MM.1S (cell line): ENCODE results near the gene IFITM1.
"Not testable (repeated sequence)": the region's sequence is repeated elsewhere in the genome, so short reads cannot be mapped to it uniquely, and the experiment has no call there.

Experiments
- DNase-seq: peaks from one replicate; pipeline ENCODE4 v3.0.0-alpha.2; 2015
- H2AFZ ChIP-seq: fragments of 300-600 bp; sonication (generic); 2 replicates; pipeline ENCODE4 v1.6.0; 2016; ENCODE audit warnings: antibody characterized with exemption, low read length
- H3F3A ChIP-seq: fragments of 300-600 bp; sonication (generic); 2 replicates; pipeline ENCODE4 v1.6.1; 2016; ENCODE audit warnings: mild to moderate bottlenecking, antibody characterized with exemption, low read length, moderate library complexity, mixed read lengths; ENCODE audit not compliant: insufficient read depth
- H3K27ac ChIP-seq: fragments of 300-600 bp; sonication (generic); 2 replicates; pipeline ENCODE4 v1.5.1; 2016; ENCODE audit warnings: mild to moderate bottlenecking, low read length
- H3K27me3 ChIP-seq: fragments of 300-600 bp; sonication (generic); replicated peaks from 2 replicates; pipeline ENCODE4 v1.6.0; 2016; ENCODE audit warnings: low read length; ENCODE audit not compliant: insufficient read depth
- H3K36me3 ChIP-seq: fragments of 300-600 bp; sonication (generic); replicated peaks from 2 replicates; pipeline ENCODE4 v1.6.1; 2016; ENCODE audit warnings: mild to moderate bottlenecking, low read length, mixed read lengths; ENCODE audit not compliant: insufficient read depth
- H3K4me1 ChIP-seq: fragments of 300-600 bp; sonication (generic); 2 replicates; pipeline ENCODE4 v1.6.1; 2016; ENCODE audit warnings: low read length, mixed read lengths
- H3K4me2 ChIP-seq: fragments of 300-600 bp; sonication (generic); 2 replicates; pipeline ENCODE4 v1.6.0; 2016; ENCODE audit warnings: low read depth, low read length
- H3K4me3 ChIP-seq: fragments of 300-600 bp; sonication (generic); 2 replicates; pipeline ENCODE4 v1.5.1; 2016; ENCODE audit warnings: low read length, mixed read lengths
- H3K79me2 ChIP-seq: fragments of 300-600 bp; sonication (generic); 2 replicates; pipeline ENCODE4 v1.6.1; 2016; ENCODE audit warnings: mixed run types, low read length, mixed read lengths
- H3K9ac ChIP-seq: fragments of 300-600 bp; sonication (generic); 2 replicates; pipeline ENCODE4 v1.6.1; 2016; ENCODE audit warnings: low read length, mixed read lengths
- H3K9me2 ChIP-seq: fragments of 300-600 bp; sonication (generic); replicated peaks from 2 replicates; pipeline ENCODE4 v1.6.1; 2016; ENCODE audit warnings: mild to moderate bottlenecking, low read length, mixed read lengths; ENCODE audit not compliant: insufficient read depth
- H3K9me3 ChIP-seq: fragments of 300-600 bp; sonication (generic); replicated peaks from 2 replicates; pipeline ENCODE4 v1.6.1; 2016; ENCODE audit warnings: mild to moderate bottlenecking, low read length, mixed read lengths; ENCODE audit not compliant: insufficient read depth
- H4K20me1 ChIP-seq: fragments of 300-600 bp; sonication (generic); 2 replicates; pipeline ENCODE4 v1.6.1; 2016; ENCODE audit warnings: mild to moderate bottlenecking, low read length, moderate library complexity, mixed read lengths; ENCODE audit not compliant: insufficient read depth
- EZH2 ChIP-seq: fragments of 300-600 bp; sonication (generic); optimal IDR thresholded peaks from 2 replicates; pipeline ENCODE3; 2017; ENCODE audit warnings: low read depth, mild to moderate bottlenecking, antibody characterized with exemption, low read length, mixed read lengths
- EZH2phosphoT487 ChIP-seq: fragments of 300-600 bp; sonication (generic); IDR thresholded peaks from 2 replicates; pipeline ENCODE4 v1.6.1; 2018; ENCODE audit warnings: antibody characterized with exemption, low read length
- TF ChIP-seq, protein P1 (sequence below): fragments of 300-600 bp; sonication (generic); IDR thresholded peaks from 2 replicates; pipeline ENCODE4 v1.5.1; 2016; ENCODE audit warnings: antibody characterized with exemption, low read length, mixed read lengths

IFITM1 gene

DNA sequence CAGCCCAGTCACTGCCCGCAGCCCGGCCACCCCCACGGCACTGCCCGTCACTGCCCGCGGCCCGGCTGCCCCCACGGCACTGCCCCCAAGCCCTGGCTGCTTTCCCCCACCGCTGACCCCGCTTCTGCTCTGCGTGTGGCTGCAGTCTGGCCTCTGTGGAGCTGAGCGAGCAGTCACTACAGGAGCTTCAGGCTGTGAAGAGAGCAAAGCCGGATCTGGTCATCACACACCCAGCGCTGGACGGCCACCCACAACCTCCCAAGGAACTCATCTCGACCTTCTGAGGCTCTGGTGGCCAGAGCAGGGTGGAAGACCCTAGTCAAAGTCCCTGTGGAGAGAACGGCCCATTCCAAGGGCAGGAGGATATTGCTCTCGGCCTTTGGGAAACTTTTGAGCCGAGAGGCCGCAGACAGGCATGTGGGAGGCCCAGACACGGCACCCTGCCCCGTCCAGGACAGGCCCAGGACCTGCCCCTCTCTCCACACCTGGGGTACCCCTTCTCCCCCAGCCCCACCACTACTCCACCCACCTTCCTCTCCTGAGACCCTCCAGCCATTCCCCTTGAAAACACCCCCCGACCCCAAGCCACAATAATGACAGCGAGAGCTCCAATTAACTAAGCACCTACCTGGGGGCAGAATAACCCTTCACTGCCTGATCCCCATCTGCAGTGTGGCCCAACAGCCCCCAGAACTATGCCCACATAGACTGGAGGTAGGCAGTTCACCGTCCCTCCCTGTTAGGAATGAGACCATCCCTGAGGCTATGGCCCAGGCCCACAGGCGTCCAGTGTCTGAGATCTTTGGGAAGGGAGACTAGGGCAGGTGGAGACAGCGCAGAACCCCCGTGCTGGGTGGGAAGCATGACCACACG lies 28.6 kb upstream of the IFITM1 start:
- no peaks in the 10 kb centered on the region for H3K36me3 ChIP-seq
- no peak for DNase-seq

DNA sequence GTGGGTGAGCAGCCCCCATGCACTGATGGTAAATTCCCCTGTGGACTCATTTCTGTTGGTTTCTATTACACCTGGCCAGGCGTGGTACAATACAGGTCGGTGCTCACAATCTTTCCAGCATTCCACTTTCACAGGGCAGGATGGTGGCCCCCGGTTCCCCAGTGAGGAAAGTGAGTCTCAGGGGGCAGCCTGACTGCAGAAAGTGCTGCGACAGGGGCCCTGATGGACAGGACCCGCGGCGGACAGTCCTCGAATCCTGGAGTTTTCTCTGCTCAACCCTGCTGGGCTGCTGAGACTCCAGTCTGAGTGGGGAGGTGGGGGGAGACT lies 28.0 kb upstream of the IFITM1 start:
- TF ChIP-seq EZH2 (no peak), EZH2phosphoT487 (no peak)
- TF ChIP-seq, protein P1, sequence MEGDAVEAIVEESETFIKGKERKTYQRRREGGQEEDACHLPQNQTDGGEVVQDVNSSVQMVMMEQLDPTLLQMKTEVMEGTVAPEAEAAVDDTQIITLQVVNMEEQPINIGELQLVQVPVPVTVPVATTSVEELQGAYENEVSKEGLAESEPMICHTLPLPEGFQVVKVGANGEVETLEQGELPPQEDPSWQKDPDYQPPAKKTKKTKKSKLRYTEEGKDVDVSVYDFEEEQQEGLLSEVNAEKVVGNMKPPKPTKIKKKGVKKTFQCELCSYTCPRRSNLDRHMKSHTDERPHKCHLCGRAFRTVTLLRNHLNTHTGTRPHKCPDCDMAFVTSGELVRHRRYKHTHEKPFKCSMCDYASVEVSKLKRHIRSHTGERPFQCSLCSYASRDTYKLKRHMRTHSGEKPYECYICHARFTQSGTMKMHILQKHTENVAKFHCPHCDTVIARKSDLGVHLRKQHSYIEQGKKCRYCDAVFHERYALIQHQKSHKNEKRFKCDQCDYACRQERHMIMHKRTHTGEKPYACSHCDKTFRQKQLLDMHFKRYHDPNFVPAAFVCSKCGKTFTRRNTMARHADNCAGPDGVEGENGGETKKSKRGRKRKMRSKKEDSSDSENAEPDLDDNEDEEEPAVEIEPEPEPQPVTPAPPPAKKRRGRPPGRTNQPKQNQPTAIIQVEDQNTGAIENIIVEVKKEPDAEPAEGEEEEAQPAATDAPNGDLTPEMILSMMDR = no peak
- Histone ChIP-seq H3K27ac (no peak overlapping the region), H3K9me3 (no peaks in the 10 kb centered on the region), H3F3A (no peaks in the 10 kb centered on the region), H3K9me2 (no peaks in the 10 kb centered on the region), H3K36me3 (no peaks in the 10 kb centered on the region), H3K79me2 (no peaks in the 10 kb centered on the region), H3K4me3 (no peak overlapping the region), H3K4me1 (no peaks in the 10 kb centered on the region), H4K20me1 (no peaks in the 10 kb centered on the region), H3K27me3 (peaks cover 42% of the 10 kb centered on the region), H3K4me2 (no peak overlapping the region), H2AFZ (no peak overlapping the region), H3K9ac (no peak overlapping the region)
- no peak for DNase-seq

More for the DNA sequence above, 28.6 kb upstream of the IFITM1 start:
- Histone ChIP-seq H3K9ac (no peak overlapping the region), H3K9me3 (no peaks in the 10 kb centered on the region), H3K4me3 (no peak overlapping the region), H4K20me1 (no peaks in the 10 kb centered on the region), H3K4me1 (no peaks in the 10 kb centered on the region), H2AFZ (no peak overlapping the region), H3K4me2 (no peak overlapping the region), H3K27me3 (peaks cover 45% of the 10 kb centered on the region), H3F3A (no peaks in the 10 kb centered on the region), H3K9me2 (no peaks in the 10 kb centered on the region), H3K27ac (no peak overlapping the region), H3K79me2 (no peaks in the 10 kb centered on the region)
- TF ChIP-seq EZH2phosphoT487 (no peak), EZH2 (no peak)
- TF ChIP-seq, protein P1 = no peak

DNA sequence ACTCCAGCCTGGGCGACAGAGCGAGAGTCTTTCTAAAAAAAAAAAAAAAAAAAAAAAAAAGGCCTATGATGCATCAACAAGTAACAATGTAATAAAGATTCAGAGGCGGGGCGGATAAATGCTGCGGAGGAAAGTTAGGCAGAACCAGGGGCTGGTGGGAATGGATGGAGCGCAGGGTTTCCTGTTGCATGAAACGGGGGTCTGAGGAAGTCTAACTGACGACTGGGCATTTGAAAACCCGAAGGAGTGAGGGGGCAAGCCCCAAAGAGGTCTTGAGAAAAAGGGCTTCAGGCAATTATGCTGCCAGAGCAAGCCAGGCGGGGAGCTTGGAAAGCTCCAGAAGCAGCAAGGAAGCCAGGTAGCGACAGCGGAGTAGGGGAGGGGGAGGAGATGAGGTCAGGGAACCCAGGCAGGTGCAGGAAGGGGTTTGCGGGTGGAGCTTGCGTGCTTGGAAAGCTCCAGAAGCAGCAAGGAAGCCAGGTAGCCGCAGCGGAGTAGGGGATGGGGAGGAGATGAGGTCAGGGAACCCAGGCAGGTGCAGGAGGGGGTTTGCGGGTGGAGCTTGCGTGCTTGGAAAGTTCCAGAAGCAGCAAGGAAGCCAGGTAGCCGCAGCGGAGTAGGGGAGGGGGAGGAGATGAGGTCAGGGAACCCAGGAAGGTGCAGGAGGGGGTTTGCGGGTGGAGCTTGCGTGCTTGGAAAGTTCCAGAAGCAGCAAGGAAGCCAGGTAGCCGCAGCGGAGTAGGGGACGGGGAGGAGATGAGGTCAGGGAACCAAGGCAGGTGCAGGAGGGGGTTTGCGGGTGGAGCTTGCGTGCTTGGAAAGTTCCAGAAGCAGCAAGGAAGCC lies 26.6 kb upstream of the IFITM1 start:
- H3F3A ChIP-seq, H3K27ac ChIP-seq, H3K9ac ChIP-seq, H3K36me3 ChIP-seq, H3K4me2 ChIP-seq, H3K9me2 ChIP-seq, H2AFZ ChIP-seq, H3K4me3 ChIP-seq, H3K4me1 ChIP-seq, H3K79me2 ChIP-seq, H4K20me1 ChIP-seq, H3K9me3 ChIP-seq, DNase-seq: not testable (repeated sequence)
- H3K27me3 ChIP-seq = peaks cover 29% of the 10 kb centered on the region
